Stomach smooth muscle (tissue), 2 donors: ENCODE results near the gene CNNM4.

Experiments
- H3K27ac ChIP-seq: one replicate; pipeline ENCODE4 v1.7.0; 2013; ENCODE audit warnings: mild to moderate bottlenecking, low read length, inconsistent platforms
- H3K27me3 ChIP-seq, 2 donors: one replicate each; pipeline ENCODE4 v1.7.0; 2013; ENCODE audit warnings: low read length in 2 of 2; ENCODE audit not compliant: insufficient read depth in 2 of 2, control insufficient read depth in 1 of 2
- H3K36me3 ChIP-seq, 2 donors: one replicate each; pipeline ENCODE4 v1.7.0; 2013; ENCODE audit warnings: low read length in 2 of 2; ENCODE audit not compliant: control insufficient read depth in 2 of 2, insufficient read depth in 2 of 2
- H3K4me1 ChIP-seq: one replicate; pipeline ENCODE4 v1.7.0; 2013; ENCODE audit warnings: low read length; ENCODE audit not compliant: control insufficient read depth, insufficient read depth
- H3K4me3 ChIP-seq, 2 donors: one replicate each; pipeline ENCODE4 v1.7.0; 2013; ENCODE audit warnings: low read length in 2 of 2
- H3K9ac ChIP-seq, 2 donors: one replicate each; pipeline ENCODE4 v1.7.0; 2013; ENCODE audit warnings: low read length in 2 of 2, mild to moderate bottlenecking in 1 of 2
- H3K9me3 ChIP-seq, 2 donors: one replicate each; pipeline ENCODE4 v1.7.0; 2013; ENCODE audit warnings: low read length in 2 of 2; ENCODE audit not compliant: control insufficient read depth in 2 of 2
- donor health status: healthy.
- donor health status: Pancreatic carcinoma.

CNNM4 gene

DNA sequence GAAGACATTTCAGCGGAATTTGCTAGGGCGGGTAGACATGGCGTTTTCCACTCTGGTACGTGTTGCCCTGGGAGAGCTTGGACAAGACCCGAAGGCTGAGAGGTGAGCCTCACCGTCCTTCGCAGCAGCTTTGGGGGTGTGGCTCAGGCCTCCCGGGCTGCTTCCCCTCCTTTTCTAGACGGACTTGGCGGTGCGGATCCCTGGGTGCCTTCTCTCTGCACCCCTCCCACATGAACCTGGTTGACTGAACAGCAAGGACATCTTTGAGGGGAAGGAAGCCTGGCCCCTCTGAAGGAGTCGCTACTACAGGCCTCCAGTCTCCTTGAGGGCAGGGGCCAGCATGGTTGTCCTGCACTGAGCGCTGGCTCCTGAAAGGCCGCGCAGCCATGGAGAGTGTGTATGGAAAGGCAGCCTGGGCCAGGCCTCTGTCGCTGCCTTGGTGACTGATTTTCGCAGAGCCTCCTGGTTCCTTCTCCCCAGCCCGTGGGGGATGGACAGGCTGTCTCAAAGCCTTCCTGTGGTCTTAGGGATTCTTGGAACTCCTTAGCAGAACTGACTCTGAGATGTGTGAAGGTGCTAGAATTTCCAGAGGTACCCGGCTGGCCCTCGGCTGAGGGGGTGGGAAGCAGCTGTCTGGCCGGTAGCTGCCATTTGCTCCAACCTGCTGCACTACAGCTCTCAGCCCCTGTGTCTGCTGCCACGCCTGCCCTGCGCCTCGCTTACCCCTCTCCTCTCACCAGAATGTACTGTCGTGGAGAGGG lies 9.9 kb downstream of the CNNM4 start:
- peaks cover 3% of the 10 kb centered on the region for H3K4me1 ChIP-seq
- no peak overlapping the region for H3K27ac ChIP-seq
- H3K4me3 ChIP-seq = no peak overlapping the region
- peaks cover 0 to 4% of the 10 kb centered on the region in 2 donors for H3K36me3 ChIP-seq
- no peaks in the 10 kb centered on the region for H3K9me3 ChIP-seq
- H3K27me3 ChIP-seq = no peaks in the 10 kb centered on the region
- no peak overlapping the region for H3K9ac ChIP-seq

DNA sequence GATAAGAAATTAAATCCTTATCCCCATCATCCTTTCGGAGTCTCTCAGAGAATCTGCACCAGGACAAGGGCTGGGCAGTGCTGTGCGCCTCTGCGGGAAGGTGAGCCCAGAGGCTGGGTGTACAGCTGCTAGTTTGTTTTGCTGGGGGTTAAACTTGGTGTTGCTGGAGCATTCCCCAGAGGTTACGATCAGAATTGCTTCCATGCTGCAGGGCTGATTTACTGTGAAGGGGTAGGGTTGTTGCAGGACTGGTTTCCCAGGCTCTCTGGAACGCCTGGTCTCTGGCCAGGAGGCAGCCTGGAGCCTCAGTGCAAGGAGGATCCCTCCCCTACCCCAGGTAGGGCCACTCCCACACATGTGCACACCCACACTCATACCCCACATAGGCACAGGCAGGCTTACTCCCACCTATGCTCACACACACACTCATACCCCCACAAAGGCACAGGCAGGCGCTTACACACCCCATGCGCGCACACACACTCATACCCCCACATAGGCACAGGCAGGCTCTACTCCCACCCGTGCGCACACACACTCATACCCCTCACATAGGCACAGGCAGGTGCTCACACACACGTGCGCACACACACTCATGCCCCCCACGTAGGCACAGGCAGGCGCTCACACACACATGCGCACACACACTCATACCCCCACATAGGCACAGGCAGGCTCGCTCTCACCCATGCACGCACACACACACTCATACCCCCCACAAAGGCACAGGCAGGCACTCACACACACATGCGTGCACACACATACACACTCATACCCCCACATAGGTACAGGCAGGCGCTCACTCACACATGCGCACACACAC lies 11.3 kb downstream of the CNNM4 start:
- H3K4me3 ChIP-seq = no peak overlapping the region
- H3K4me1 ChIP-seq = peaks cover 3% of the 10 kb centered on the region
- no peak overlapping the region for H3K27ac ChIP-seq

GRCh38 chr2:96772903-96773671 lies 12.4 kb downstream of the CNNM4 start:
- Histone ChIP-seq H3K9me3 (no peaks in the 10 kb centered on the region), H3K27ac (no peak overlapping the region), H3K4me1 (peaks cover 3% of the 10 kb centered on the region), H3K27me3 (no peaks in the 10 kb centered on the region), H3K4me3 (no peak overlapping the region), H3K36me3 (peaks cover 0 to 2% of the 10 kb centered on the region in 2 donors), H3K9ac (no peak overlapping the region)

More for the DNA sequence above, 11.3 kb downstream of the CNNM4 start:
- Histone ChIP-seq H3K9me3 (no peaks in the 10 kb centered on the region), H3K9ac (no peak overlapping the region), H3K36me3 (peaks cover 0 to 2% of the 10 kb centered on the region in 2 donors), H3K27me3 (no peaks in the 10 kb centered on the region)

DNA sequence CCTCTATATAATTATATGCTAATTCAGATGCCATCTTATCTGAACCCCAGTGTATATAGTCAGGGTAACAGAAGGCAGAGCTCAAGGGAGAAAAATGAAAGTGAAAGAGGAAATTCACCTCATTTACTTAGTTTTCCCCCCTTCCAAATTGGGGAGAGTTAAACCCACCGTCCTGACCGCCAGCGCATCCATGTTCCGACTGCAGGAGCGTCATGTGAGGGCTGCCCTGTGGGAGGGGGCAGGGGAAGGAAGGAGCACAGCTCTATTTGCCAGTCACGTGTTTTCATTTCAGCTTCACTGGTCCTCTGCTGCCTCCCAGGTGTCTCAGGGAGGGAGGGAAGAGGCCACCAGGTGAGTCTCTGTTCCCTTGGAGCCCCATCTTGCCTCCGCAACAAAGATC lies 13.2 kb downstream of the CNNM4 start:
- peaks cover 0 to 2% of the 10 kb centered on the region in 2 donors for H3K36me3 ChIP-seq
- H3K9ac ChIP-seq = no peak overlapping the region
- H3K27me3 ChIP-seq = no peaks in the 10 kb centered on the region
- H3K27ac ChIP-seq = no peak overlapping the region
- peaks cover 3% of the 10 kb centered on the region for H3K4me1 ChIP-seq
- no peaks in the 10 kb centered on the region for H3K9me3 ChIP-seq
- H3K4me3 ChIP-seq = no peak overlapping the region

GRCh38 chr2:96775160-96775559 lies 14.5 kb downstream of the CNNM4 start:
- Histone ChIP-seq H3K36me3 (peaks cover 0 to 2% of the 10 kb centered on the region in 2 donors), H3K4me1 (peaks cover 3% of the 10 kb centered on the region), H3K27me3 (no peaks in the 10 kb centered on the region), H3K4me3 (no peak overlapping the region), H3K9me3 (no peaks in the 10 kb centered on the region), H3K27ac (no peak overlapping the region), H3K9ac (no peak overlapping the region)

- no peak overlapping the region for H3K27ac ChIP-seq
- no peaks in the 10 kb centered on the region for H3K36me3 ChIP-seq
- peaks cover 12% of the 10 kb centered on the region for H3K4me1 ChIP-seq
- no peak overlapping the region for H3K9ac ChIP-seq
- no peaks in the 10 kb centered on the region for H3K27me3 ChIP-seq
- no peaks in the 10 kb centered on the region for H3K9me3 ChIP-seq
- H3K4me3 ChIP-seq = no peak overlapping the region
Observed at GRCh38 chr2:96783388-96783787, 22.7 kb downstream of the CNNM4 start.

DNA sequence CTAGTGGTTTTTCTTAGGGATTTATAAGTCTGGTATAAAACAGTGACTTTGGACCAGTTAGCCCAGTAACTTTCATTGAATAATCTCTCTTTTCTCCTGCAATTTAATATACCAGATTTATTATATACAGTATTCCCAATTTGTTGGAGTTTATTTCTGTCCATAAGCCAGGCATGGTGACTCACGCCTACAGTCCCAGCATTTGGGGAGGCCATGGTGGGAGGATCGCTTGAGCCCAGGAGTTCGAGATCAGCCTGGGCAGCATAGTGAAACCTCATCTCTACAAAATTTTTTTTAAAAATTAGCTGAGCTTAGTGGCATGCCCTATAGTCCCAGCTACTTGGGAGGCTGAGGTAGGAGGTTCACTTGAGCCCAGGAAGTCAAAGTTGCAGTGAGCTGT lies 26.7 kb downstream of the CNNM4 start:
- Histone ChIP-seq H3K27ac (no peak overlapping the region), H3K36me3 (no peaks in the 10 kb centered on the region), H3K4me1 (peaks cover 16% of the 10 kb centered on the region), H3K9ac (no peak overlapping the region), H3K4me3 (no peak overlapping the region), H3K27me3 (no peaks in the 10 kb centered on the region), H3K9me3 (no peaks in the 10 kb centered on the region)

DNA sequence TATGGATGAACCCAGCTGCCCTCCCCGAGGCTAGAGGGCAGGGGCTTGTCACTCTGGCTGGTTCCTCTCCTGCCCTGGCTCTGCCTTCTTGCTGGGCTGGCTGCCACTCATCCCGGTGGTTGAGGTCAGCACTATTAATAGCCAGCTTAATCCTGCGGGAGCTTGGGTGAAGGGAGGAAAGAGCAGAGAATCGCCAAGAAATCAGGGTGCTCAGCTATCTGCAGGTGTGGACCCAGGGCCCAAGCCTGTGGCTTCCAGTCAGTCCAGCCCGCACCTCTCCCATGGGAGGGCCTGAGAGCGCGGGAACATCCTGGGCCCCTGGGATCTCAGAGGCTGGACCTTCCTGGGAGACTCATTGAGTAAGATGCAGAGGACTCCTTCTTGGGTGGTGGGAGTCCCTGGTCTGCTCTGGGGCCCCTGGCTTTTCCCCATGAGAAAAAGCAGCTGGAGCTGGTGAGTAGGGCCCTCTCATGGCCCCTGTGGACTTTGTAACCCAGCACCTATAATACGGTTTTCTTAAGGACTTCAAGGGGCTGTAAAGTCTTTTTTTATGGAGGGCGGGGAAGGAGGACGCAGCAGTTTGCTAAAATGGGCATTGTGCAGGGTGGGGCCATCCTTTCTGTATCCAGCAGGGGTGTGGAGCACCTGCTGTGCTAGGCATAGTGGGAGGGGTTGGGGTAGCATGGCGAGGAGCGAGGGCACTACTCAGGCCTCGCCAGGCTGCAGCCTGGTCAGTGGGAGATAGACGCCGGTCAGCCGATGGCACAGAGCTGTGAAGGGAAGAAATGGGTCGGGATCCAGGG lies 27.9 kb downstream of the CNNM4 start:
- Histone ChIP-seq H3K4me1 (peaks cover 16% of the 10 kb centered on the region), H3K4me3 (peak overlapping the region in 1 of 2 donors; percentile 35), H3K36me3 (no peaks in the 10 kb centered on the region), H3K27ac (no peak overlapping the region), H3K9me3 (no peaks in the 10 kb centered on the region), H3K27me3 (no peaks in the 10 kb centered on the region), H3K9ac (no peak overlapping the region)

DNA sequence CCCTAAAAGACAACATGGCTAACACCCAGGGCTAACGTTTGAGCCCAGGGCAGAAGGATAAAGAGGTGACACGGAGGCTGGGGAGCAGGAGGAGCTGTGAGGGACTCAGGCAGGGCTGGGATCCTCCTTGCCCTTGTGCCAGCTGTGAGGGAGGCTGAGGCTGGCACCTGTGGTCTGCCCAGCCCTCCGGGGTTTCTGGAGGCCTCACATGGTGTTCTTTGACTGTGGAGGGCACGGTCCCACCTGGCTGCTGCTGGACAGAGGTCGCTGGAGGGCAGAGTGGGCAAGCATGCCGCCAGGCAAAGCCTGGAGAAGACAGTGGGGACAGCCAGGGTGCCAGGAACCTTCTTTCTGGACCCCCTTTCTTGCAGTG lies 28.5 kb downstream of the CNNM4 start:
- Histone ChIP-seq H3K27ac (no peak overlapping the region), H3K9me3 (no peaks in the 10 kb centered on the region), H3K4me3 (no peak overlapping the region), H3K4me1 (peaks cover 16% of the 10 kb centered on the region), H3K9ac (no peak overlapping the region), H3K36me3 (no peaks in the 10 kb centered on the region), H3K27me3 (no peaks in the 10 kb centered on the region)
